ENCODE results near the gene PIWIL4.

DNA sequence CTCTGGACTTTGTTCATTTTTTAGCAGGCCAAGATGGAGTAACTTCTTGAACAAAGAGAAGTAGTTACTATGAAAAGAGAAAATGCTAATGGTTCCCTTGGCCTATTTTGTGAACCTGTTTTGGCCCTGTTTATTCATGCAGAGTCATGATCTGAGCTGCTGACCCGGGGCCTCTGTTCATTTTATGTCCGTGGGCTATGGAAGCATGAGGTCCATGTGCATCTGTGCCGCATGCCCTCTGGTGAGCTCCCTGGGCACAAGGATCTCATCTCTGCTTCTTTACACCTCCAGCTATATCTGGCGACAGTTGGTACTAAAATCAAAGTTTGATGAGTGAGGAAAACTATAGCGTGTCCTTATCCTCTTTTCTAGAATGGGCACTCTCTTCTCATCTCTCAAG is 1.0 kb downstream of the PIWIL4 start:
- TF ChIP-seq FOXK1 (CRISPR knock-in tag; IDR thresholded peaks at IDR 0.05; ENCODE audit: borderline replicate concordance) = no peak
- TF ChIP-seq EZH2 (IDR thresholded peaks at IDR 0.05; ENCODE audit: borderline replicate concordance, low read depth, low read length) = no peak
- no peak for TF ChIP-seq MBD2 (IDR thresholded peaks at IDR 0.05; ENCODE audit: borderline replicate concordance, low read depth)
- TF ChIP-seq GATAD2B (IDR thresholded peaks at IDR 0.05; ENCODE audit: borderline replicate concordance) = no peak
- no peak for TF ChIP-seq TARDBP (IDR thresholded peaks at IDR 0.05)
- TF ChIP-seq, protein P1, sequence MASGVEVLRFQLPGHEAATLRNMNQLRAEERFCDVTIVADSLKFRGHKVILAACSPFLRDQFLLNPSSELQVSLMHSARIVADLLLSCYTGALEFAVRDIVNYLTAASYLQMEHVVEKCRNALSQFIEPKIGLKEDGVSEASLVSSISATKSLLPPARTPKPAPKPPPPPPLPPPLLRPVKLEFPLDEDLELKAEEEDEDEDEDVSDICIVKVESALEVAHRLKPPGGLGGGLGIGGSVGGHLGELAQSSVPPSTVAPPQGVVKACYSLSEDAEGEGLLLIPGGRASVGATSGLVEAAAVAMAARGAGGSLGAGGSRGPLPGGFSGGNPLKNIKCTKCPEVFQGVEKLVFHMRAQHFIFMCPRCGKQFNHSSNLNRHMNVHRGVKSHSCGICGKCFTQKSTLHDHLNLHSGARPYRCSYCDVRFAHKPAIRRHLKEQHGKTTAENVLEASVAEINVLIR (CRISPR knock-in tag; IDR thresholded peaks at IDR 0.05) = no peak
- TF ChIP-seq ZNF436 (CRISPR knock-in tag; IDR thresholded peaks at IDR 0.05) = no peak
- TF ChIP-seq, protein P2, sequence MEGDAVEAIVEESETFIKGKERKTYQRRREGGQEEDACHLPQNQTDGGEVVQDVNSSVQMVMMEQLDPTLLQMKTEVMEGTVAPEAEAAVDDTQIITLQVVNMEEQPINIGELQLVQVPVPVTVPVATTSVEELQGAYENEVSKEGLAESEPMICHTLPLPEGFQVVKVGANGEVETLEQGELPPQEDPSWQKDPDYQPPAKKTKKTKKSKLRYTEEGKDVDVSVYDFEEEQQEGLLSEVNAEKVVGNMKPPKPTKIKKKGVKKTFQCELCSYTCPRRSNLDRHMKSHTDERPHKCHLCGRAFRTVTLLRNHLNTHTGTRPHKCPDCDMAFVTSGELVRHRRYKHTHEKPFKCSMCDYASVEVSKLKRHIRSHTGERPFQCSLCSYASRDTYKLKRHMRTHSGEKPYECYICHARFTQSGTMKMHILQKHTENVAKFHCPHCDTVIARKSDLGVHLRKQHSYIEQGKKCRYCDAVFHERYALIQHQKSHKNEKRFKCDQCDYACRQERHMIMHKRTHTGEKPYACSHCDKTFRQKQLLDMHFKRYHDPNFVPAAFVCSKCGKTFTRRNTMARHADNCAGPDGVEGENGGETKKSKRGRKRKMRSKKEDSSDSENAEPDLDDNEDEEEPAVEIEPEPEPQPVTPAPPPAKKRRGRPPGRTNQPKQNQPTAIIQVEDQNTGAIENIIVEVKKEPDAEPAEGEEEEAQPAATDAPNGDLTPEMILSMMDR (IDR thresholded peaks at IDR 0.05 in 2 of 3, conservative IDR thresholded peaks at IDR 0.05 in 1 of 3; ENCODE audit: insufficient read depth in 2 of 3, low read depth in 1 of 3, low read length in 3 of 3) = no peak
- TF ChIP-seq, protein P3, sequence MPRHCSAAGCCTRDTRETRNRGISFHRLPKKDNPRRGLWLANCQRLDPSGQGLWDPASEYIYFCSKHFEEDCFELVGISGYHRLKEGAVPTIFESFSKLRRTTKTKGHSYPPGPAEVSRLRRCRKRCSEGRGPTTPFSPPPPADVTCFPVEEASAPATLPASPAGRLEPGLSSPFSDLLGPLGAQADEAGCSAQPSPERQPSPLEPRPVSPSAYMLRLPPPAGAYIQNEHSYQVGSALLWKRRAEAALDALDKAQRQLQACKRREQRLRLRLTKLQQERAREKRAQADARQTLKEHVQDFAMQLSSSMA (CRISPR knock-in tag; IDR thresholded peaks at IDR 0.05) = no peak
- TF ChIP-seq L3MBTL2 (IDR thresholded peaks at IDR 0.05) = no peak
- TF ChIP-seq MXI1 (IDR thresholded peaks at IDR 0.05; ENCODE audit: low read depth, low read length) = no peak
- no peak for TF ChIP-seq ZKSCAN1 (IDR thresholded peaks at IDR 0.05; ENCODE audit: low read depth, low read length)
